ENCODE results near the gene TRIML2. TPM values are rescaled to one million over a fixed set of nuclear protein-coding genes. Genes with fewer than 3 reads are reported as not detected.

Gene TRIML2
- total and polyA plus RNA-seq, 9 of the 15 experiments (the other 6 are each of a cell fraction or from before 2014, with no cell fraction given): 0.03 to 0.16 TPM; not detected in 7

GRCh38 chr4:188113156-188113555 lies 3.8 kb upstream of the TRIML2 start:
- Histone ChIP-seq H2AFZ (ENCODE audit: low read depth, low read length) (no peak overlapping the region), H3K9me1 (ENCODE audit: control insufficient read depth, insufficient read depth, low read length) (no peaks in the 10 kb centered on the region), H4K20me1 (replicated peaks; ENCODE audit: control insufficient read depth, insufficient read depth, low read length) (no peaks in the 10 kb centered on the region), H3K9ac (ENCODE audit: insufficient read depth in 1 of 2, low read depth in 2 of 2, low read length in 2 of 2) (no peak overlapping the region), H3K27me3 (ENCODE audit: control insufficient read depth in 2 of 2, insufficient read depth in 2 of 2, low read length in 2 of 2) (peaks cover 0 to 6% of the 10 kb centered on the region in 2 experiments; a peak in 1 of 5 replicates), H3K4me2 (ENCODE audit: insufficient read depth, low read length) (no peak overlapping the region), H3K36me3 (ENCODE audit: control insufficient read depth, insufficient read depth, low read length) (no peaks in the 10 kb centered on the region), H3K9me3 (replicated peaks; ENCODE audit: control insufficient read depth, insufficient read depth, low read depth, low read length) (no peaks in the 10 kb centered on the region), H3K4me1 (replicated peaks in 1 of 2; ENCODE audit: control insufficient read depth in 2 of 2, insufficient read depth in 2 of 2, low read length in 2 of 2) (no peaks in the 10 kb centered on the region), H3K27ac (ENCODE audit: extremely low read depth, low read depth, low read length) (no peak overlapping the region), H3K79me2 (ENCODE audit: control insufficient read depth, insufficient read depth, low read length) (no peaks in the 10 kb centered on the region), H3K4me3 (no peak overlapping the region)
- ChIA-PET POLR2A (no interaction called here), CTCF (ENCODE audit: low intra/inter-chr PET ratio) (no interaction called here)
- in situ Hi-C loops (cut with MboI) (no loop called here), intact Hi-C loops (cut with micrococcal nuclease) (no loop called here)
- DNase-seq (ENCODE audit: extremely low read depth in 1 of 4, low spot score in 3 of 4) (no peak), ATAC-seq (no peak), FAIRE-seq (no peak)
- no TSS peak for BruUV-seq (replicated peaks)
- TF ChIP-seq ZNF518B (CRISPR knock-in tag; IDR thresholded peaks at IDR 0.05) (no peak), ATF7 (IDR thresholded peaks at IDR 0.05) (no peak), ZNF717 (CRISPR knock-in tag; IDR thresholded peaks at IDR 0.05) (no peak), RHOXF2B (CRISPR knock-in tag; conservative IDR thresholded peaks at IDR 0.05) (no peak), RCOR1 (IDR thresholded peaks at IDR 0.05; ENCODE audit: borderline replicate concordance in 1 of 2, low read depth in 2 of 2, low read length in 2 of 2) (no peak), FOXP4 (CRISPR knock-in tag; IDR thresholded peaks at IDR 0.05; ENCODE audit: borderline replicate concordance) (no peak), ZNF217 (CRISPR knock-in tag; IDR thresholded peaks at IDR 0.05) (no peak), ZNF551 (CRISPR knock-in tag; IDR thresholded peaks at IDR 0.05) (no peak), ETV1 (tag; conservative IDR thresholded peaks at IDR 0.05; ENCODE audit: low read depth) (no peak)
- 0% methylated on average over 9 of the region's 9 CpGs for WGBS (ENCODE audit: insufficient coverage, low coverage, missing lambda C conversion rate)
